Glutamatergic neuron (in vitro differentiated cells): ENCODE measurements around the gene SHANK1. TPM values are rescaled to one million over a fixed set of nuclear protein-coding genes. Genes with fewer than 3 reads are reported as not detected.

Experiments
- DNase-seq: peaks from one replicate; pipeline ENCODE4 v3.0.0; 2022
- H3K27ac Mint-ChIP-seq: one replicate; pipeline ENCODE4 v1.8.0; 2020; ENCODE audit warnings: mild to moderate bottlenecking, mixed read lengths, inconsistent platforms; ENCODE audit not compliant: unreplicated experiment
- H3K27me3 Mint-ChIP-seq: one replicate; pipeline ENCODE4 v1.8.0; 2020; ENCODE audit warnings: mild to moderate bottlenecking, moderate library complexity, mixed read lengths, inconsistent platforms; ENCODE audit not compliant: unreplicated experiment
- H3K36me3 Mint-ChIP-seq: one replicate; pipeline ENCODE4 v1.8.0; 2020; ENCODE audit warnings: mild to moderate bottlenecking, mixed read lengths, inconsistent platforms; ENCODE audit not compliant: unreplicated experiment
- H3K4me1 Mint-ChIP-seq: one replicate; pipeline ENCODE4 v1.8.0; 2020; ENCODE audit warnings: mild to moderate bottlenecking, low read depth, mixed read lengths, inconsistent platforms; ENCODE audit not compliant: unreplicated experiment
- H3K4me3 Mint-ChIP-seq: one replicate; pipeline ENCODE4 v1.8.0; 2020; ENCODE audit warnings: mild to moderate bottlenecking, mixed read lengths, inconsistent platforms; ENCODE audit not compliant: unreplicated experiment
- H3K9me3 Mint-ChIP-seq: one replicate; pipeline ENCODE4 v1.8.0; 2020; ENCODE audit warnings: mild to moderate bottlenecking, moderate library complexity, mixed read lengths, inconsistent platforms; ENCODE audit not compliant: unreplicated experiment
- total RNA-seq: library from RNA; stranded (reverse); fragmentation: NEBNext Ultra II Directional; extraction: Animal tissue kit (Norgen Biotek cat#: 25700); gene quantifications from one replicate; pipeline ENCODE4 v1.2.1, GENCODE V29; 2021; ENCODE audit not compliant: unreplicated experiment
- TF ChIP-seq, protein P1 (sequence below): fragments of 200-600 bp; sonication (generic); IDR thresholded peaks from one replicate; pipeline ENCODE4 v1.5.0; 2021; ENCODE audit not compliant: partially characterized antibody, unreplicated experiment

The SHANK1 gene
- total RNA-seq, 1 donor from 2014 or later, result 19.0 TPM

- Mint-ChIP-seq H3K27me3 (peaks cover 25% of the 10 kb centered on the region), H3K9me3 (peaks cover 15% of the 10 kb centered on the region)
These were observed 64.7 kb downstream of the SHANK1 start for GRCh38 chr19:50654882-50655281.

GRCh38 chr19:50652722-50653121, 66.9 kb downstream of the SHANK1 start:
- H3K9me3 Mint-ChIP-seq, result peaks cover 9% of the 10 kb centered on the region
- H3K36me3 Mint-ChIP-seq, result no peaks in the 10 kb centered on the region
- no peak overlapping the region for H3K27ac Mint-ChIP-seq
- TF ChIP-seq, protein P1, sequence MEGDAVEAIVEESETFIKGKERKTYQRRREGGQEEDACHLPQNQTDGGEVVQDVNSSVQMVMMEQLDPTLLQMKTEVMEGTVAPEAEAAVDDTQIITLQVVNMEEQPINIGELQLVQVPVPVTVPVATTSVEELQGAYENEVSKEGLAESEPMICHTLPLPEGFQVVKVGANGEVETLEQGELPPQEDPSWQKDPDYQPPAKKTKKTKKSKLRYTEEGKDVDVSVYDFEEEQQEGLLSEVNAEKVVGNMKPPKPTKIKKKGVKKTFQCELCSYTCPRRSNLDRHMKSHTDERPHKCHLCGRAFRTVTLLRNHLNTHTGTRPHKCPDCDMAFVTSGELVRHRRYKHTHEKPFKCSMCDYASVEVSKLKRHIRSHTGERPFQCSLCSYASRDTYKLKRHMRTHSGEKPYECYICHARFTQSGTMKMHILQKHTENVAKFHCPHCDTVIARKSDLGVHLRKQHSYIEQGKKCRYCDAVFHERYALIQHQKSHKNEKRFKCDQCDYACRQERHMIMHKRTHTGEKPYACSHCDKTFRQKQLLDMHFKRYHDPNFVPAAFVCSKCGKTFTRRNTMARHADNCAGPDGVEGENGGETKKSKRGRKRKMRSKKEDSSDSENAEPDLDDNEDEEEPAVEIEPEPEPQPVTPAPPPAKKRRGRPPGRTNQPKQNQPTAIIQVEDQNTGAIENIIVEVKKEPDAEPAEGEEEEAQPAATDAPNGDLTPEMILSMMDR, result no peak
- DNase-seq, result no peak
- peaks cover 5% of the 10 kb centered on the region for H3K4me1 Mint-ChIP-seq
- peaks cover 18% of the 10 kb centered on the region for H3K27me3 Mint-ChIP-seq
- H3K4me3 Mint-ChIP-seq, result no peak overlapping the region

More at GRCh38 chr19:50654882-50655281, 64.7 kb downstream of the SHANK1 start:
- peak overlapping the region; percentile 3 for H3K27ac Mint-ChIP-seq
- DNase-seq, result no peak
- H3K4me1 Mint-ChIP-seq, result peaks cover 5% of the 10 kb centered on the region
- TF ChIP-seq, protein P1, result no peak
- H3K36me3 Mint-ChIP-seq, result no peaks in the 10 kb centered on the region
- H3K4me3 Mint-ChIP-seq, result no peak overlapping the region

DNA sequence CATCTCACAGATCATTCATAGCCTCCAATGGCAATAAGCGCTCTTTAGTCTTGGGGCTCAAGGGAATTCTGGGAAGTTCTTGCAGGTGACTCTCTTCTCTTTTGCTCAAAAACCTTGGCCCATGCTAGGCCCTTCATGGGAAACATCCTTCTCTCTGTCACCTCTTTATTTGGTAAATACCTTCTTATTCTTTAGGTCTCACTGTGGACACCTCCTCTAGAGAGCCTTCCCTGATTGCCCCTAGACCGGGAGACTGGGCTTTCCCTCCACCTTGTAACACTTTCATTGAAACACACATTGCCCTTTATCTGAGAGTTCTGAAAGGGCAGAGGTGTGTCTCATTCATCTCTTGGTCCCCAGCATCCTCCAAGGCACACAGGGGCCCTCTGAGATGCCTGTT, 68.4 kb downstream of the SHANK1 start:
- Mint-ChIP-seq H3K4me3 (no peak overlapping the region), H3K4me1 (no peaks in the 10 kb centered on the region), H3K9me3 (peaks cover 9% of the 10 kb centered on the region), H3K27me3 (peaks cover 10% of the 10 kb centered on the region), H3K27ac (no peak overlapping the region), H3K36me3 (no peaks in the 10 kb centered on the region)
- no peak for DNase-seq
- TF ChIP-seq, protein P1, result no peak

DNA sequence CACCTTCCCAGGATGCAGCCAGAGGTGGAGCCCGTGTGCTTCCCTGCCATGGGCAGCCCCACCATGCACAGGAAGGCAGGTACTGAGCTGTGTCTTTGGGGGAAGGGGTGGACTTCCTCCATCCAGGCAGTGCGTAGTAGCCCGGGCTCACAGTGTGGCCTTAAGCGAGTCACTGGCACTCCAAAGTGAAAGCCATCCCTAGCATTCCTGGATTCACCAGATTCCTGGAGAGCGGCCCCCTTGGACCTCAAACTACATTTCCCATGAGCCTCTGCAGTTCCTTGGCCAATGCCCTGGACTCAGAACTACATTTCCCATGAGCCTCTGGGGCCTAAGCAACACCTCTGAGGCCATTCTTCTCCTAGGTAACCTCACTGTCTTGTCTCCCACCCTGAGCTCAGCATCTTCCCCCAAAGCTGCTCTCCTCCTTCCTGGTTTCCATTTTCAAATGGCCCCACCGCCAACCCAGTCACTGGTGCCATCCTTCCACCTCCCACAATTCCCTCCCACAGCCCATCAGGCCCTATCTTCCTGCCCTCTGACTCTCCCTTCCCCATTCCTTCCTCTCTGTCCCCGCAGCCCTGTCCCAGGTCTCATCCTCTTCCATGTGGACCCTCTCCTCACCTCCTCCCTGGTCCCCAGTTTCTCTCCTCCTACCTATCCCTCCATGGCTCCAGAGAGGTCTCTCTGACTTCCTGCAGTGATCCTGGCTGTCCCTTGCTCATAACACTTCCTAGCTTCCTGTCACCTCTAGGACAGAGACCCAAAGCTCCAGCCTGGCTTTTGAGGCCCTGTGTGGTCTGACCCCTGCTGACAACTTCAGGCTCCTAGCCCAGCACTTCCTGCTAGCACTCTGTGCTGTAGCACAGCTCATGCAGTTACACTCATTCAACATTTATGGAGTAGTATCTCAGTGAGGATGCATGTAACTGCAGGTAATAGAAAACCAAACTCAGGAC, 69.9 kb downstream of the SHANK1 start, which contains the start of gene C19orf81:
Gene C19orf81 (plus strand): TSS at position 13 of the 959 bp plus-strand sequence. CDS start 0 bp downstream, at position 13.
- H3K4me1 Mint-ChIP-seq, result no peaks in the 10 kb centered on the region
- no peaks in the 10 kb centered on the region for H3K36me3 Mint-ChIP-seq
- no peak within 1 kb of the TSS for H3K27ac Mint-ChIP-seq
- H3K9me3 Mint-ChIP-seq, result peaks cover 9% of the 10 kb centered on the region
- H3K4me3 Mint-ChIP-seq, result peak within 1 kb of the TSS; percentile 63
- peaks cover 6% of the 10 kb centered on the region for H3K27me3 Mint-ChIP-seq
- no peak for DNase-seq
- TF ChIP-seq, protein P1, result no peak

DNA sequence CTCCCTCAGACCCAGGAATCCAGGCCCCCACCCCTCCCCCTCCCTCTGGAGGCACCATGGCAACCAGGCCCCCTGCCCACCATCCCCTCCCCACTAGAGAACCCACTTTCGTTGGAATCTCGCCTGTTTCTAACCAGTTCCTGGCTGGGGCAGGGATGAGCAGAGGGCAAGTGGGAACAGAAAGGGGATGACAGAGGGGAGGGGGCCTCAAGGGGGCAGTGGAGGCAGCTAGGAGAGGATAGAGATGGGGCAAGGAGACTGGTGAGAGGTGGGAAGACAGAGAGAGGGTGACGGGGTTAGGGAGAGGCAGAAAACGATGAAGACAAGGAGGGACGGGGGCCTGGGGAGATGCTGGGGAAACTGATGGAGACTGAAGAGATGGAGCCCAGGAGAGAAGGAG, 70.9 kb downstream of the SHANK1 start:
- H3K4me3 Mint-ChIP-seq, result no peak overlapping the region
- peaks cover 4% of the 10 kb centered on the region for H3K27me3 Mint-ChIP-seq
- H3K4me1 Mint-ChIP-seq, result no peaks in the 10 kb centered on the region
- peaks cover 9% of the 10 kb centered on the region for H3K9me3 Mint-ChIP-seq
- TF ChIP-seq, protein P1, result no peak
- H3K27ac Mint-ChIP-seq, result no peak overlapping the region
- no peaks in the 10 kb centered on the region for H3K36me3 Mint-ChIP-seq
- no peak for DNase-seq
